B cell (primary cell): Measurements from ENCODE around the gene LILRA2. TPM values are rescaled to one million over a fixed set of nuclear protein-coding genes. Genes with fewer than 3 reads are reported as not detected.

Experiments
- ATAC-seq: fragments of 200-7000 bp; cut with Tn5 transposase; one replicate; pipeline ENCODE4 v1.10.0; 2021; ENCODE audit warnings: low read depth, mild to moderate bottlenecking, moderate number of reproducible peaks, moderate library complexity
- CTCF ChIA-PET: fragments of 350-600 bp; sonication (Branson Sonifier 250); formaldehyde crosslinking; loops from one replicate; lab custom pipeline; 2021; ENCODE audit warnings: antibody characterized with exemption, inconsistent platforms; lab: Charles Lee
- POLR2A ChIA-PET: fragments of 350-600 bp; sonication (Branson Sonifier 250); formaldehyde crosslinking; loops from one replicate; lab custom pipeline; 2021; ENCODE audit warnings: antibody characterized with exemption; lab: Charles Lee
- DNase-seq: peaks from one replicate; pipeline ENCODE4 v3.0.0; 2013
- H2AFZ ChIP-seq: 2 replicates; pipeline ENCODE4 v1.6.1; 2012; ENCODE audit warnings: mild to moderate bottlenecking, low read depth, low read length; ENCODE audit not compliant: insufficient read depth, poor library complexity, severe bottlenecking
- H3K27ac ChIP-seq, 2 donors: 1 replicate in 1 of 2; 2 replicates in 1 of 2; pipeline ENCODE4 v1.5.1; 2012 to 2013; ENCODE audit warnings: low read length in 2 of 2, mild to moderate bottlenecking in 2 of 2, moderate library complexity in 1 of 2
- H3K27me3 ChIP-seq, 4 experiments: fragments of 200-600 bp in 1 of 4; sonication (generic) in 1 of 4; replicated peaks in 1 of 4; 1 replicate in 2 of 4; 2 replicates in 2 of 4; pipeline versions ENCODE4 v1.6.1 to v1.7.0; 2013 to 2016; ENCODE audit warnings: low read length in 3 of 4, mild to moderate bottlenecking in 2 of 4, mixed read lengths in 1 of 4, moderate library complexity in 1 of 4; ENCODE audit not compliant: insufficient read depth in 4 of 4, control insufficient read depth in 3 of 4; ENCODE audit errors: control extremely low read depth in 1 of 4
- H3K36me3 ChIP-seq, 2 experiments: replicated peaks in 1 of 2; 1 replicate in 1 of 2; 2 replicates in 1 of 2; pipeline versions ENCODE4 v1.6.1 to v1.7.1; 2013; ENCODE audit warnings: low read length in 1 of 2; ENCODE audit not compliant: insufficient read depth in 2 of 2, control insufficient read depth in 1 of 2; ENCODE audit errors: control extremely low read depth in 1 of 2, extremely low read depth in 1 of 2
- H3K4me1 ChIP-seq, 2 donors: fragments of 200-600 bp in 1 of 2; sonication (generic) in 1 of 2; 1 replicate in 1 of 2; 2 replicates in 1 of 2; pipeline versions ENCODE4 v1.5.1 to v1.6.1; 2013 to 2017; ENCODE audit warnings: low read length in 2 of 2; ENCODE audit not compliant: control insufficient read depth in 2 of 2, insufficient read depth in 2 of 2
- H3K4me2 ChIP-seq: replicated peaks from 2 replicates; pipeline ENCODE3; 2012; ENCODE audit warnings: mild to moderate bottlenecking, low read depth, low read length; ENCODE audit not compliant: poor library complexity, severe bottlenecking
- H3K4me3 ChIP-seq, 5 experiments: fragments of 200-600 bp in 1 of 5; sonication (generic) in 1 of 5; 1 replicate in 3 of 5; 2 replicates in 2 of 5; pipeline versions ENCODE4 v1.5.1 to v1.7.0; 2011 to 2016; ENCODE audit warnings: low read length in 4 of 5, mild to moderate bottlenecking in 4 of 5, low read depth in 2 of 5, control low read depth in 1 of 5, moderate library complexity in 1 of 5; ENCODE audit not compliant: insufficient read depth in 1 of 5; ENCODE audit errors: control extremely low read depth in 1 of 5, extremely low read depth in 1 of 5
- H3K79me2 ChIP-seq: fragments of 200-600 bp; sonication (generic); one replicate; pipeline ENCODE4 v1.6.0; 2016; ENCODE audit warnings: low read length; ENCODE audit not compliant: control insufficient read depth, insufficient read depth
- H3K9ac ChIP-seq: fragments of 200-600 bp; sonication (generic); 2 replicates; pipeline ENCODE4 v1.6.1; 2017; ENCODE audit warnings: mild to moderate bottlenecking, low read length, moderate library complexity
- H3K9me3 ChIP-seq, 3 donors: one replicate each; pipeline versions ENCODE4 v1.6.1 to v1.7.1; 2013; ENCODE audit warnings: low read length in 2 of 3; ENCODE audit not compliant: control insufficient read depth in 2 of 3, insufficient read depth in 1 of 3; ENCODE audit errors: control extremely low read depth in 1 of 3
- H4K20me1 ChIP-seq: 2 replicates; pipeline ENCODE4 v1.6.0; 2012; ENCODE audit warnings: mild to moderate bottlenecking, low read length; ENCODE audit not compliant: insufficient read depth, control insufficient read depth, poor library complexity, severe bottlenecking
- H3K27ac Mint-ChIP-seq: one replicate; pipeline ENCODE4 v1.8.0; 2021; ENCODE audit warnings: mixed read lengths
- H3K27me3 Mint-ChIP-seq: one replicate; pipeline ENCODE4 v1.8.0; 2021; ENCODE audit warnings: mixed read lengths
- H3K4me1 Mint-ChIP-seq: one replicate; pipeline ENCODE4 v1.8.0; 2021; ENCODE audit warnings: mixed read lengths
- H3K4me3 Mint-ChIP-seq: one replicate; pipeline ENCODE4 v1.8.0; 2021; ENCODE audit warnings: mixed read lengths
- H3K9me3 Mint-ChIP-seq: one replicate; pipeline ENCODE4 v1.8.0; 2022; ENCODE audit warnings: mixed read lengths; ENCODE audit not compliant: insufficient read depth
- CTCF ChIP-seq: fragments of 200-600 bp; IDR thresholded peaks from one replicate; pipeline ENCODE4 v1.8.0; 2022; ENCODE audit warnings: antibody characterized with exemption, mild to moderate bottlenecking
- EZH2 ChIP-seq: IDR thresholded peaks from 2 replicates; pipeline ENCODE4 v1.6.1; 2012; ENCODE audit warnings: borderline replicate concordance, low read depth, mild to moderate bottlenecking, moderate library complexity, low read length; ENCODE audit not compliant: insufficient read depth, poor library complexity, severe bottlenecking
- WGBS: methylation state at CpG from one replicate; pipeline ENCODE4 v1.1.5; 2013; ENCODE audit warnings: missing lambda C conversion rate; ENCODE audit not compliant: insufficient coverage; 5-methylcytosine and 5-hydroxymethylcytosine counted together
- intact Hi-C: fragments of 100-400 bp; cut with micrococcal nuclease; formaldehyde crosslinking; loops from one replicate; pipeline ENCODE4 v1.10.0; 2022
- polyA plus RNA-seq: library from polyadenylated mRNA; depleted of rRNA; stranded (reverse); fragments of >200 nt; gene quantifications from 2 replicates; pipeline ENCODE4 v1.2.3, GENCODE V29; 2012
- total RNA-seq, 2 donors: library from RNA; stranded (reverse); fragments of 120-200 nt in 1 of 2; gene quantifications; 1 replicate in 1 of 2; 2 replicates in 1 of 2; pipeline versions ENCODE4 v1.2.3 to v1.2.4, GENCODE V29; 2013 to 2022

Gene LILRA2
- total and polyA plus RNA-seq, 2 donors (not counting 1 experiment from before 2014, with no cell fraction given) = 0.25 to 2.8 TPM

- H3K9me3 Mint-ChIP-seq = no peaks in the 10 kb centered on the region
- H3K9me3 ChIP-seq = no peaks in the 10 kb centered on the region
- peak overlapping the region; percentile 47 for H3K4me3 Mint-ChIP-seq
- H3K4me1 Mint-ChIP-seq = peaks cover 26% of the 10 kb centered on the region
- H2AFZ ChIP-seq = no peak overlapping the region
- H3K4me3 ChIP-seq = peak overlapping the region in 2 of 5 experiments; percentile 13 to 15
- no peaks in the 10 kb centered on the region for H3K79me2 ChIP-seq
- no peaks in the 10 kb centered on the region for H3K27me3 ChIP-seq
- peaks cover 10 to 12% of the 10 kb centered on the region in 2 donors for H3K4me1 ChIP-seq
- TF ChIP-seq EZH2 = no peak
- TF ChIP-seq CTCF = no peak
- intact Hi-C loops = no loop called here
- peaks cover 3% of the 10 kb centered on the region for H3K27me3 Mint-ChIP-seq
- no peaks in the 10 kb centered on the region for H3K36me3 ChIP-seq
- ATAC-seq (peak; percentile 41), DNase-seq (no peak)
- POLR2A ChIA-PET = no interaction called here
- H3K9ac ChIP-seq = no peak overlapping the region
- CTCF ChIA-PET = interaction anchor here (1.9 kb wide), 1 partner anchor 17 kb away, joined by 3 read pairs; no protein-coding TSS in a partner anchor
- 0% methylated on average over 2 of the region's 4 CpGs for WGBS
- peak overlapping the region in 1 of 2 donors; percentile 3 for H3K27ac ChIP-seq
- H3K27ac Mint-ChIP-seq = peak overlapping the region; percentile 20
- H3K4me2 ChIP-seq = peak overlapping the region; percentile 52
- no peaks in the 10 kb centered on the region for H4K20me1 ChIP-seq
Measured at GRCh38 chr19:54532528-54532927, 41.1 kb upstream of the LILRA2 start.

GRCh38 chr19:54533476-54533875 lies 40.1 kb upstream of the LILRA2 start:
- H3K4me1 Mint-ChIP-seq = peaks cover 26% of the 10 kb centered on the region
- no peak overlapping the region for H3K9ac ChIP-seq
- no peak overlapping the region for H2AFZ ChIP-seq
- H3K4me3 Mint-ChIP-seq = peak overlapping the region; percentile 5
- DNase-seq (no peak), ATAC-seq (no peak)
- POLR2A ChIA-PET = no interaction called here
- H3K27ac Mint-ChIP-seq = no peak overlapping the region
- WGBS = 96% methylated on average over 8 of the region's 8 CpGs
- H3K27me3 Mint-ChIP-seq = peaks cover 3% of the 10 kb centered on the region
- no peaks in the 10 kb centered on the region for H4K20me1 ChIP-seq
- H3K27me3 ChIP-seq = no peaks in the 10 kb centered on the region
- intact Hi-C loops = no loop called here
- TF ChIP-seq EZH2 (no peak), CTCF (no peak)
- H3K9me3 ChIP-seq = no peaks in the 10 kb centered on the region
- peaks cover 10 to 12% of the 10 kb centered on the region in 2 donors for H3K4me1 ChIP-seq
- H3K79me2 ChIP-seq = no peaks in the 10 kb centered on the region
- H3K4me3 ChIP-seq = no peak overlapping the region
- H3K4me2 ChIP-seq = peak overlapping the region; percentile 52
- CTCF ChIA-PET = no interaction called here
- H3K36me3 ChIP-seq = no peaks in the 10 kb centered on the region
- no peak overlapping the region for H3K27ac ChIP-seq
- no peaks in the 10 kb centered on the region for H3K9me3 Mint-ChIP-seq
